Natural killer cell treated with Interleukin-12 subunit alpha and Interleukin-12 subunit beta and Interleukin-15 and Interleukin-18, amount 100 ng/mL, for 72 hours (primary cell): ENCODE data around the gene PTPA. TPM values are rescaled to one million over a fixed set of nuclear protein-coding genes. Genes with fewer than 3 reads are reported as not detected.
"Not testable (repeated sequence)": the region's sequence is repeated elsewhere in the genome, so short reads cannot be mapped to it uniquely, and the experiment has no call there.

Experiments used
- ATAC-seq, 2 donors: fragments of 150-1000 bp; cut with Tn5 transposase in 1 of 2; sonication (Bioruptor Pico), chemical (Tn5 transposase) in 1 of 2; 2 replicates each; pipeline ENCODE4 v1.10.0; 2021
- DNase-seq: peaks from one replicate; pipeline ENCODE4 v3.0.0; 2022; ENCODE audit warnings: low spot score
- H3K27ac Mint-ChIP-seq, 2 donors: 1 replicate in 1 of 2; 2 replicates in 1 of 2; pipeline ENCODE4 v1.8.0; 2022; ENCODE audit warnings: mixed read lengths in 2 of 2, mild to moderate bottlenecking in 1 of 2, moderate library complexity in 1 of 2
- H3K27me3 Mint-ChIP-seq, 2 donors: 1 replicate in 1 of 2; 2 replicates in 1 of 2; pipeline ENCODE4 v1.8.0; 2022; ENCODE audit warnings: mixed read lengths in 2 of 2
- H3K36me3 Mint-ChIP-seq: one replicate; pipeline ENCODE4 v1.8.0; 2022; ENCODE audit warnings: mixed read lengths
- H3K4me1 Mint-ChIP-seq, 2 donors: 1 replicate in 1 of 2; 2 replicates in 1 of 2; pipeline ENCODE4 v1.8.0; 2022; ENCODE audit warnings: low read depth in 2 of 2, mixed read lengths in 2 of 2, mild to moderate bottlenecking in 1 of 2
- H3K4me3 Mint-ChIP-seq: one replicate; pipeline ENCODE4 v1.8.0; 2022; ENCODE audit warnings: mixed read lengths
- H3K9me3 Mint-ChIP-seq: 2 replicates; pipeline ENCODE4 v1.8.0; 2022; ENCODE audit warnings: mixed read lengths
- total RNA-seq, 2 donors: library from RNA; stranded (reverse); gene quantifications; one replicate each; pipeline ENCODE4 v1.2.3, GENCODE V29; 2022

PTPA gene
- total RNA-seq, 2 donors from 2014 or later: 75.7 to 133 TPM

GRCh38 chr9:129182625-129183494 is 71.6 kb downstream of the PTPA start:
- Mint-ChIP-seq H3K9me3 (no peaks in the 10 kb centered on the region), H3K36me3 (no peaks in the 10 kb centered on the region), H3K27ac (no peak overlapping the region), H3K27me3 (peaks cover 0 to 5% of the 10 kb centered on the region in 2 donors), H3K4me3 (no peak overlapping the region), H3K4me1 (peaks cover 2 to 6% of the 10 kb centered on the region in 2 donors)
- DNase-seq (no peak), ATAC-seq (no peak)

GRCh38 chr9:129183495-129184218 is 72.4 kb downstream of the PTPA start:
- Mint-ChIP-seq H3K4me1 (peaks cover 0 to 6% of the 10 kb centered on the region in 2 donors), H3K9me3 (no peaks in the 10 kb centered on the region), H3K27me3 (peaks cover 0 to 5% of the 10 kb centered on the region in 2 donors), H3K36me3 (no peaks in the 10 kb centered on the region), H3K27ac (no peak overlapping the region), H3K4me3 (no peak overlapping the region)
- ATAC-seq: no peak
- DNase-seq: no peak

GRCh38 chr9:129184219-129184524 is 73.0 kb downstream of the PTPA start:
- Mint-ChIP-seq H3K4me1 (peaks cover 0 to 6% of the 10 kb centered on the region in 2 donors), H3K36me3 (no peaks in the 10 kb centered on the region), H3K9me3 (no peaks in the 10 kb centered on the region), H3K27ac (no peak overlapping the region), H3K4me3 (no peak overlapping the region), H3K27me3 (peaks cover 0 to 5% of the 10 kb centered on the region in 2 donors)
- no peak for DNase-seq
- no peak for ATAC-seq

- Mint-ChIP-seq H3K27ac (no peak overlapping the region), H3K9me3 (no peaks in the 10 kb centered on the region), H3K4me1 (peaks cover 0 to 6% of the 10 kb centered on the region in 2 donors), H3K36me3 (no peaks in the 10 kb centered on the region), H3K27me3 (peaks cover 0 to 5% of the 10 kb centered on the region in 2 donors), H3K4me3 (no peak overlapping the region)
- no peak for DNase-seq
- ATAC-seq: no peak
Observed at GRCh38 chr9:129184596-129185122, 73.4 kb downstream of the PTPA start.

- ATAC-seq: peak in 1 of 2 donors; percentile 13
- H3K9me3 Mint-ChIP-seq: no peaks in the 10 kb centered on the region
- no peaks in the 10 kb centered on the region for H3K36me3 Mint-ChIP-seq
- no peak for DNase-seq
- no peak overlapping the region for H3K4me3 Mint-ChIP-seq
- H3K4me1 Mint-ChIP-seq: peaks cover 0 to 6% of the 10 kb centered on the region in 2 donors
- no peak overlapping the region for H3K27ac Mint-ChIP-seq
- peaks cover 0 to 5% of the 10 kb centered on the region in 2 donors for H3K27me3 Mint-ChIP-seq
Observed at GRCh38 chr9:129185402-129185801, 74.2 kb downstream of the PTPA start.

- H3K4me1 Mint-ChIP-seq: peaks cover 0 to 6% of the 10 kb centered on the region in 2 donors
- no peak for DNase-seq
- H3K9me3 Mint-ChIP-seq: no peaks in the 10 kb centered on the region
- peaks cover 0 to 5% of the 10 kb centered on the region in 2 donors for H3K27me3 Mint-ChIP-seq
- no peak overlapping the region for H3K4me3 Mint-ChIP-seq
- H3K27ac Mint-ChIP-seq: no peak overlapping the region
- H3K36me3 Mint-ChIP-seq: no peaks in the 10 kb centered on the region
- ATAC-seq: peak in 1 of 2 donors; percentile 8
Observed at GRCh38 chr9:129185991-129186390, 74.8 kb downstream of the PTPA start.

GRCh38 chr9:129187042-129187441 is 75.8 kb downstream of the PTPA start:
- DNase-seq: no peak
- H3K27ac Mint-ChIP-seq: no peak overlapping the region
- no peak overlapping the region for H3K4me3 Mint-ChIP-seq
- peaks cover 0 to 6% of the 10 kb centered on the region in 2 donors for H3K4me1 Mint-ChIP-seq
- no peaks in the 10 kb centered on the region for H3K9me3 Mint-ChIP-seq
- ATAC-seq: no peak
- no peaks in the 10 kb centered on the region for H3K36me3 Mint-ChIP-seq
- H3K27me3 Mint-ChIP-seq: peaks cover 0 to 3% of the 10 kb centered on the region in 2 donors

- H3K9me3 Mint-ChIP-seq, H3K36me3 Mint-ChIP-seq, H3K27me3 Mint-ChIP-seq, H3K4me1 Mint-ChIP-seq, ATAC-seq, DNase-seq, H3K27ac Mint-ChIP-seq, H3K4me3 Mint-ChIP-seq: not testable (repeated sequence)
Observed at GRCh38 chr9:129189971-129190370, 78.8 kb downstream of the PTPA start.

- no peaks in the 10 kb centered on the region for H3K36me3 Mint-ChIP-seq
- H3K4me1 Mint-ChIP-seq: no peaks in the 10 kb centered on the region
- no peak for ATAC-seq
Observed at GRCh38 chr9:129191234-129191633, 80.0 kb downstream of the PTPA start.

GRCh38 chr9:129193655-129194054 is 82.4 kb downstream of the PTPA start:
- DNase-seq (no peak), ATAC-seq (no peak)
- H3K27ac Mint-ChIP-seq: no peak overlapping the region
- H3K27me3 Mint-ChIP-seq: peaks cover 11 to 12% of the 10 kb centered on the region in 2 donors
- H3K36me3 Mint-ChIP-seq: no peaks in the 10 kb centered on the region
- no peak overlapping the region for H3K4me3 Mint-ChIP-seq
- no peaks in the 10 kb centered on the region for H3K9me3 Mint-ChIP-seq
- no peaks in the 10 kb centered on the region for H3K4me1 Mint-ChIP-seq

More at GRCh38 chr9:129191234-129191633, 80.0 kb downstream of the PTPA start:
- peaks cover 6 to 8% of the 10 kb centered on the region in 2 donors for H3K27me3 Mint-ChIP-seq
- DNase-seq: no peak
- H3K9me3 Mint-ChIP-seq: no peaks in the 10 kb centered on the region
- H3K27ac Mint-ChIP-seq: no peak overlapping the region
- no peak overlapping the region for H3K4me3 Mint-ChIP-seq

- peaks cover 11 to 18% of the 10 kb centered on the region in 2 donors for H3K27me3 Mint-ChIP-seq
- H3K36me3 Mint-ChIP-seq: no peaks in the 10 kb centered on the region
- ATAC-seq: no peak
- H3K27ac Mint-ChIP-seq: peak overlapping the region in 1 of 2 donors; percentile 35
- no peaks in the 10 kb centered on the region for H3K4me1 Mint-ChIP-seq
- H3K9me3 Mint-ChIP-seq: no peaks in the 10 kb centered on the region
- DNase-seq: no peak
- H3K4me3 Mint-ChIP-seq: no peak overlapping the region
Observed at GRCh38 chr9:129194221-129194620, 83.0 kb downstream of the PTPA start.

- H3K4me3 Mint-ChIP-seq: no peak overlapping the region
- DNase-seq (no peak), ATAC-seq (no peak)
- peaks cover 11 to 18% of the 10 kb centered on the region in 2 donors for H3K27me3 Mint-ChIP-seq
- H3K36me3 Mint-ChIP-seq: no peaks in the 10 kb centered on the region
- no peaks in the 10 kb centered on the region for H3K9me3 Mint-ChIP-seq
- no peaks in the 10 kb centered on the region for H3K4me1 Mint-ChIP-seq
- no peak overlapping the region for H3K27ac Mint-ChIP-seq
Observed at GRCh38 chr9:129195606-129196005, 84.4 kb downstream of the PTPA start.

- H3K27me3 Mint-ChIP-seq: peaks cover 11 to 18% of the 10 kb centered on the region in 2 donors
- H3K36me3 Mint-ChIP-seq, H3K4me1 Mint-ChIP-seq, ATAC-seq, DNase-seq, H3K9me3 Mint-ChIP-seq, H3K27ac Mint-ChIP-seq, H3K4me3 Mint-ChIP-seq: not testable (repeated sequence)
Observed at GRCh38 chr9:129197045-129197444, 85.8 kb downstream of the PTPA start.

GRCh38 chr9:129197978-129198318 is 86.7 kb downstream of the PTPA start:
- ATAC-seq: no peak
- H3K4me1 Mint-ChIP-seq: no peaks in the 10 kb centered on the region
- DNase-seq: no peak
- no peaks in the 10 kb centered on the region for H3K9me3 Mint-ChIP-seq
- H3K27ac Mint-ChIP-seq: no peak overlapping the region
- H3K36me3 Mint-ChIP-seq: no peaks in the 10 kb centered on the region
- H3K4me3 Mint-ChIP-seq: no peak overlapping the region
- H3K27me3 Mint-ChIP-seq: peaks cover 11 to 18% of the 10 kb centered on the region in 2 donors
